ENCODE measurements around the gene USP7. TPM values are rescaled to one million over a fixed set of nuclear protein-coding genes. Genes with fewer than 3 reads are reported as not detected.
A peak's percentile ranks its signal among the peaks of the same experiment; 100 is the strongest.

USP7 gene
- total RNA-seq, 1 donor from 2014 or later, result 96.9 TPM

- FAIRE-seq (no peak), DNase-seq (ENCODE audit: low read depth) (no peak)
- peak overlapping the region; percentile 53 for H2AFZ ChIP-seq (ENCODE audit: low read depth, low read length)
- H3K4me3 ChIP-seq (ENCODE audit: insufficient read depth, low read depth, low read length), result peak overlapping the region; percentile 75
- no peaks in the 10 kb centered on the region for H3K9me3 ChIP-seq (ENCODE audit: insufficient read depth, low read depth, low read length)
- Mint-ChIP-seq H3K4me1 (ENCODE audit: low read depth, unreplicated experiment) (peaks cover 36% of the 10 kb centered on the region), H3K36me3 (ENCODE audit: low read depth, unreplicated experiment) (peaks cover 3% of the 10 kb centered on the region), H3K9me3 (ENCODE audit: unreplicated experiment) (no peaks in the 10 kb centered on the region), H3K27ac (ENCODE audit: unreplicated experiment) (peak overlapping the region; percentile 91), H3K4me3 (ENCODE audit: unreplicated experiment) (peak overlapping the region; percentile 94), H3K27me3 (ENCODE audit: low read depth, unreplicated experiment) (no peaks in the 10 kb centered on the region)
- peaks cover 47% of the 10 kb centered on the region for H4K20me1 ChIP-seq (ENCODE audit: insufficient read depth, low read length)
- no peaks in the 10 kb centered on the region for H3K27me3 ChIP-seq (ENCODE audit: insufficient read depth, low read length)
- H3K4me1 ChIP-seq (ENCODE audit: insufficient read depth, low read length), result peaks cover 50% of the 10 kb centered on the region
- H3K36me3 ChIP-seq (ENCODE audit: insufficient read depth, low read length), result no peaks in the 10 kb centered on the region
- H3K4me2 ChIP-seq (ENCODE audit: low read length), result peak overlapping the region; percentile 98
- H3K9ac ChIP-seq (ENCODE audit: low read length), result peak overlapping the region; percentile 85
- peak overlapping the region; percentile 51 for H3K27ac ChIP-seq (ENCODE audit: low read depth, low read length)
- H3K79me2 ChIP-seq (ENCODE audit: insufficient read depth, low read length), result peaks cover 49% of the 10 kb centered on the region
- TF ChIP-seq, protein P1, sequence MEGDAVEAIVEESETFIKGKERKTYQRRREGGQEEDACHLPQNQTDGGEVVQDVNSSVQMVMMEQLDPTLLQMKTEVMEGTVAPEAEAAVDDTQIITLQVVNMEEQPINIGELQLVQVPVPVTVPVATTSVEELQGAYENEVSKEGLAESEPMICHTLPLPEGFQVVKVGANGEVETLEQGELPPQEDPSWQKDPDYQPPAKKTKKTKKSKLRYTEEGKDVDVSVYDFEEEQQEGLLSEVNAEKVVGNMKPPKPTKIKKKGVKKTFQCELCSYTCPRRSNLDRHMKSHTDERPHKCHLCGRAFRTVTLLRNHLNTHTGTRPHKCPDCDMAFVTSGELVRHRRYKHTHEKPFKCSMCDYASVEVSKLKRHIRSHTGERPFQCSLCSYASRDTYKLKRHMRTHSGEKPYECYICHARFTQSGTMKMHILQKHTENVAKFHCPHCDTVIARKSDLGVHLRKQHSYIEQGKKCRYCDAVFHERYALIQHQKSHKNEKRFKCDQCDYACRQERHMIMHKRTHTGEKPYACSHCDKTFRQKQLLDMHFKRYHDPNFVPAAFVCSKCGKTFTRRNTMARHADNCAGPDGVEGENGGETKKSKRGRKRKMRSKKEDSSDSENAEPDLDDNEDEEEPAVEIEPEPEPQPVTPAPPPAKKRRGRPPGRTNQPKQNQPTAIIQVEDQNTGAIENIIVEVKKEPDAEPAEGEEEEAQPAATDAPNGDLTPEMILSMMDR (IDR thresholded peaks at IDR 0.05; ENCODE audit: insufficient read depth, low read depth, low read length), result no peak
- no peak for TF ChIP-seq EZH2 (IDR thresholded peaks at IDR 0.05; ENCODE audit: insufficient read depth, low read length)
Measured at GRCh38 chr16:8867932-8868415, 95.7 kb downstream of the USP7 start.

GRCh38 chr16:8867216-8867931 is 96.3 kb downstream of the USP7 start:
- peaks cover 3% of the 10 kb centered on the region for H3K36me3 Mint-ChIP-seq (ENCODE audit: low read depth, unreplicated experiment)
- Histone ChIP-seq H3K9ac (ENCODE audit: low read length) (peak overlapping the region; percentile 85), H3K9me3 (ENCODE audit: insufficient read depth, low read depth, low read length) (no peaks in the 10 kb centered on the region), H3K4me3 (ENCODE audit: insufficient read depth, low read depth, low read length) (peak overlapping the region; percentile 75), H3K4me2 (ENCODE audit: low read length) (peak overlapping the region; percentile 98), H3K4me1 (ENCODE audit: insufficient read depth, low read length) (peaks cover 50% of the 10 kb centered on the region), H2AFZ (ENCODE audit: low read depth, low read length) (peak overlapping the region; percentile 53), H3K27me3 (ENCODE audit: insufficient read depth, low read length) (no peaks in the 10 kb centered on the region), H4K20me1 (ENCODE audit: insufficient read depth, low read length) (peaks cover 53% of the 10 kb centered on the region), H3K79me2 (ENCODE audit: insufficient read depth, low read length) (peaks cover 55% of the 10 kb centered on the region), H3K27ac (ENCODE audit: low read depth, low read length) (peak overlapping the region; percentile 51), H3K36me3 (ENCODE audit: insufficient read depth, low read length) (no peaks in the 10 kb centered on the region)
- FAIRE-seq, result no peak
- H3K27me3 Mint-ChIP-seq (ENCODE audit: low read depth, unreplicated experiment), result no peaks in the 10 kb centered on the region
- TF ChIP-seq EZH2 (IDR thresholded peaks at IDR 0.05; ENCODE audit: insufficient read depth, low read length), result no peak
- TF ChIP-seq, protein P1 (IDR thresholded peaks at IDR 0.05; ENCODE audit: insufficient read depth, low read depth, low read length), result no peak
- DNase-seq (ENCODE audit: low read depth), result no peak
- peak overlapping the region; percentile 91 for H3K27ac Mint-ChIP-seq (ENCODE audit: unreplicated experiment)
- H3K4me1 Mint-ChIP-seq (ENCODE audit: low read depth, unreplicated experiment), result peaks cover 36% of the 10 kb centered on the region
- no peaks in the 10 kb centered on the region for H3K9me3 Mint-ChIP-seq (ENCODE audit: unreplicated experiment)
- H3K4me3 Mint-ChIP-seq (ENCODE audit: unreplicated experiment), result peak overlapping the region; percentile 94

DNA sequence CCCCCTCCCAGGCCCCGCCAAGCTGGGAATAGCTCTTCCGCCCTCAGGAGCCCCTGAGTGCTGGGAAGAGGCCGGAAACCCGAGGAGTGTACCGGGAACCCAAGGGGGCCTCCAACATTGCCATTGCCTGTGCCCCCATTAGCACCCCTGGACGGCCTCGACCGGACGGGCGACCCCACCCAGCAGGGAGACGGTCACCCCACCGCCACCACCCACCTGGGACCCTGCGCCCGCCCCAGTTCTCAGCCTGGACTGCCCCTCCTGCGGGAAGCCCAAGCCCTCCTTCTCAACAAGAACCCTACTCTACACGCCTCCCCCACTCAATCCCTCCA is 96.9 kb downstream of the USP7 start:
- FAIRE-seq (no peak), DNase-seq (ENCODE audit: low read depth) (no peak)
- Mint-ChIP-seq H3K4me3 (ENCODE audit: unreplicated experiment) (peak overlapping the region; percentile 94), H3K27me3 (ENCODE audit: low read depth, unreplicated experiment) (no peaks in the 10 kb centered on the region), H3K36me3 (ENCODE audit: low read depth, unreplicated experiment) (peaks cover 3% of the 10 kb centered on the region), H3K27ac (ENCODE audit: unreplicated experiment) (peak overlapping the region; percentile 91), H3K4me1 (ENCODE audit: low read depth, unreplicated experiment) (peaks cover 36% of the 10 kb centered on the region), H3K9me3 (ENCODE audit: unreplicated experiment) (no peaks in the 10 kb centered on the region)
- no peaks in the 10 kb centered on the region for H3K36me3 ChIP-seq (ENCODE audit: insufficient read depth, low read length)
- H2AFZ ChIP-seq (ENCODE audit: low read depth, low read length), result no peak overlapping the region
- H3K4me1 ChIP-seq (ENCODE audit: insufficient read depth, low read length), result peaks cover 50% of the 10 kb centered on the region
- peaks cover 58% of the 10 kb centered on the region for H4K20me1 ChIP-seq (ENCODE audit: insufficient read depth, low read length)
- no peak overlapping the region for H3K27ac ChIP-seq (ENCODE audit: low read depth, low read length)
- peak overlapping the region; percentile 75 for H3K4me3 ChIP-seq (ENCODE audit: insufficient read depth, low read depth, low read length)
- H3K4me2 ChIP-seq (ENCODE audit: low read length), result peak overlapping the region; percentile 98
- peak overlapping the region; percentile 85 for H3K9ac ChIP-seq (ENCODE audit: low read length)
- H3K79me2 ChIP-seq (ENCODE audit: insufficient read depth, low read length), result peaks cover 60% of the 10 kb centered on the region
- no peaks in the 10 kb centered on the region for H3K9me3 ChIP-seq (ENCODE audit: insufficient read depth, low read depth, low read length)
- H3K27me3 ChIP-seq (ENCODE audit: insufficient read depth, low read length), result no peaks in the 10 kb centered on the region
- TF ChIP-seq EZH2 (IDR thresholded peaks at IDR 0.05; ENCODE audit: insufficient read depth, low read length), result no peak
- TF ChIP-seq, protein P1 (IDR thresholded peaks at IDR 0.05; ENCODE audit: insufficient read depth, low read depth, low read length), result no peak

Measured in astrocyte (in vitro differentiated cells and primary cell).